ENCODE measurements around the gene PTPRD.

The PTPRD gene

DNA sequence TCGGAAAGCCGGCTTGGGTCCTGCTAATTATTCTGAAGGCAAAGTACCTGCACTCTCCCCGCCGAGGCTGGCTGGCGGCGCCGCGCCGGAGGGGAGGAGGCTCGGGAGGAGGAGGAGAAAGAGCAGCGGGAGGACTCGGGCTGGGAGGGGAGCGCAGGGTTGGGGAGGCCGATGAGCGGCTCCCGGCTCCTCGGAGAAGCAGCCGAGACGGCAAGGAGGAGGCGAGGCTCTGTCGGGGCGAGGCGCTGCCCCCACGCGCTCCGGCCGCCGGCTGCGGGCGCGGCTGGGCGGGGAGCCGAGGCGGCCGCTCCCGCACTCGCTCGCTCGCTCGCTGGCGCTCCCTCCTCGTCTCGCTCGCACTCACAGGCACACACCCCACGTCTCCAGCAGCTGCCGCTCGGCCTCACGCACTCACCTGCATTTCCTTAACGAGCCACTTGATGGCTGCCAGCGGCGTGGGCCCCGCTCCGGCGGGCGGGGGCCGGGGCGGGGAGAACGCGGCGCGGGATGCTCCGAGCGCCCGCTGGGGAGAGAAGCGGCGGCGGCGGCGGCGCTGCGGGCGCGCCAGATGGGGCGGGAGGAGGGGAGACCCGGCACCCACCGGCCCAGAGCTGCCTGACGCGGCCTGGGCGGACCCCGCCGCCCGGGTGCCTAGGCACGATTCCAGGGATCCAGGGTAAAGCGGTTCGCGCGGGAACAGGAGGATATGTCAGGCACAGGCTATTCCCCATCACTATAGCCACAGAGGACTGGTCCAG, at the start of gene PTPRD:
Gene PTPRD (minus strand): TSS at position 362 of the 758 bp plus-strand sequence.
- in situ Hi-C loops (cut with MboI; ENCODE audit: low sequenced_read_pairs) = no loop called here

DNA sequence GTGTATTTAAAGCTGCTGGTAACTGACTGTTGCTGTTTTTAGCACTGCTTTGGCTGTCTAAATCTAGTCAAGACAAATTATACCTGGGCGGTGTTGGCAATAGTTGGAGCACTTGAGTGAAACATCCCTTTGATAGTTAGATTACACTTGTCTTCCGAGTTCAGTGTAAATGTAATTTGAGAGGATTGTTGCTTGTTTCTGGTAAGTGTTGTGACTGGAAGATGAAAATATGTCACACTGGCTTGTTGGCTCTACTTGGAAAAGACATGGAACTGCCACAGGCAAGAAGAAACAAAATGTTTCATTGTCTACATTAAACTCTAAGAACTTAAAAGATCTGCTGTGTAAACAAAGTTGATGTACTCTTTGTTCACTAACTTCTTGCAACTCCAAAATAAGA, 49.2 kb upstream of the PTPRD start:
- in situ Hi-C loops (cut with MboI; ENCODE audit: low sequenced_read_pairs) = no loop called here

DNA sequence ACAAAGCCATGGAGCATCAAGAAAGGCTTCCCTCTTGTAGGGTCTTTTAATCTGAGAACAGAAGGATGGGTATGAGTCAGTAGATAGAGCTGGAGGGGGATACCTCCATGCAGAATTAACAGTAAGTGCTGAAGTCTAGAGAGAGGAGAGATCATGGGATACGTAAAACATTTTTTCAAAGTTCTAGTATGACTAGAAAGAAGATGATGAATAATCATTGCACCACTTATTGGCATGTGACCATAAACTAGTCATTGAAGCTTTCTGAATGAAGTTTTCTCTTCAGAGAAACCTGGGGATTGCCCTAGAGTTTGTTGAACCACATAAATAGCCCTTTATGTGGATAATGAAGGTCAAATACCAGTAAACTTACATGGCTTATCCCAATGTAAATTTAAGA, 48.6 kb upstream of the PTPRD start:
- in situ Hi-C loops (cut with MboI; ENCODE audit: low sequenced_read_pairs) = no loop called here

DNA sequence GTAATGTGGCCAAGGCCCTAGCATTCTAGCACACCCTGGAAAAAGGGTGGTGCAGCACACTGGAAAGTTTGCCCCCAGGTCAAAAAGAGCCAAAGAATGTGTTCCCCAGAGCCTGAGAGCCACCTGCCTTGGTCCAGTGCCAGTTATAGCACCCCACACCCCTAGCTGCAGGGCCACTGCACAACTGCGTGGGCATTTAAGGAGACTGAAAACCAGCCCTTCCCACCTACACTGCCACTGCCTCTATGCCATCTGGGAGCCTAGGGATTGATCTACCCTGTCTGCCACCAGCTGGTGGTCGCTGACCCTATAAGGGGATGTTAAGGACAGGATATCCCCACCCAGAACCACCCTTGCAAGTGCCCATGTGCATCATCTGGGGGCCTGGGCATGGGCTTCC, 38.2 kb upstream of the PTPRD start:
- in situ Hi-C loops (cut with MboI; ENCODE audit: low sequenced_read_pairs) = no loop called here

DNA sequence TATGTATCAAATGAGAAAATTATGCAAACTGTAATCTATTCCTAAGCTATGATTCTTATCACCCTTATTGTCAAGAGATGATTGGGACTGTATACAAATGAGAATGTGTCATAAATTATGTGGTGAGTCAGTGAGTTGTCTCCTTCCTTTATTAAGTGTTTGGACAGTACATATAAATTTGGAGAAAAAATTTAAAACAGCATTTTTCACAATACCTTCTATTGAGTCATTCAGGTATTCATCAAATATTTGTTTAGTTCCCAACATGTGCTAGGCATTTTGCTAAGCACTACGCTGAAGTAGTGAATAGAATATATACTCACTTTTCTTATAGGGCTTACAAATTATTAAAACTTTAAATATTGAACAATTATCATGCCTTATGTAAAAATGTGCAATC, 36.3 kb upstream of the PTPRD start:
- in situ Hi-C loops (cut with MboI; ENCODE audit: low sequenced_read_pairs) = no loop called here

DNA sequence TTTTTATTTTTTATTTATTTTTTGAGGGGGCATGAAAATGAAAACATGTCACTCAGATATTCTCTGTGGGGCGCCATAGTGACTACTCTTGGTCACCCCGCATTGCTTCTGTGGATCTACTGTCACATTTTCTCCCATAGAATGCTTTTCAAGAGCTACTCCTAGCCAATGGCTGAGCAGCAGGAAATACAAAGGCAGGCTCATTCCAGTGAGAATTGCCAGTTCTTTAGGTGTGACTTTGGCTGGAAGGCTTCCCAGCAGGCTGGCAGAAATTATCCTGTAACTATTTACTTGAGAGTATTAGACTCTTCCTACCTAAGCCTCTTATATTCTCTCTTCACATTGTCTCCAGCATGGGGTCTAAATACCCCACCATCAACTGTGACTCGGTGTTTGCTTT, 21.0 kb upstream of the PTPRD start:
- in situ Hi-C loops (cut with MboI; ENCODE audit: low sequenced_read_pairs) = no loop called here

DNA sequence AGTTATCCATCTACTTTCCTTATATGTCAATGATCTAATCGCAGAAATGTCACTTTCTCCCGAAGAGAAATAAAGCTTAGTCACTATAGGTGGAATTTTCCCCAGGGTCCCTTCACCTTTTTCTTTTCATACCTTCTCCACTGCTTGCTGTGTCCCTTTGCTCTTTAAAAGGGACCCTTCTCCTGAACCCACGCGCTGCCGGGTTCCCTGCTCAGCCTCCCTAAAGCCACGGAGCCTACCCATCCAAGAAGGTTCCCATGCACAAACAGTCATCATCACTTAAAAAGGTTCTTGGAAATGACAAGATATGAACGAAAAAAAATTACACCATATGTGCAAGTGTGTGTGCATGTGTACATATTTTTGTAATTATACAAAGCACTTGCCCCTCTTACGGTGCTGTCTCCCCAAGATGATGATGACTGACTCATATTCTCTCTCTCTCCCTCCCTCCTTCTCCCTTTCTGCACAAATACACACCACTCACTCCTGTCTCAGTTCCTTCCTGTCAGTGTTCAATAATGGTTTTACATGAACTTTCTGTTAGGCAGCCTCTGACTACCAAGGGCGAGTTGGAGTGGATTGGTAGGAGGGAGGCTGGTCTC, 1.5 kb upstream of the PTPRD start:
- in situ Hi-C loops (cut with MboI; ENCODE audit: low sequenced_read_pairs) = no loop called here

DNA sequence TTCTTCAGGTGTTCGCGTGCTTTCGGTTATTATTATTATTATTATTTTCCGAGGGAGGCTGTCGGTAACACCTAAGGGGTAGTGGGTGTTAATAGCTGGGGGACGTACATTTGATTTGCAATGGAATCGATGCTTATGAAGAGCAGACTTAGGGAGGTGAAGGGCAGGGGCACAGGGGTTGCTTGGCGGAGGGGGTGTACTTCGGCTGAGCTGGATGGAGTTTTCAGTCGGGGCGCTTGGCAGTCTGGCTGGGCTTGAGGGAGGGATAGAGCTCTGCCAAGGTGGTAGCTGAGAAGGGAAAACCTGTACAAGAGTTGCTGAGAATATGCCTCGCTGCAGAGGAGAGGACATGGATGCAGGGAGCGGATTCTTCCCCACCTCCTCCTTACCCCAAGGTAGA, 617 bp upstream of the PTPRD start:
- in situ Hi-C loops (cut with MboI; ENCODE audit: low sequenced_read_pairs) = no loop called here

DNA sequence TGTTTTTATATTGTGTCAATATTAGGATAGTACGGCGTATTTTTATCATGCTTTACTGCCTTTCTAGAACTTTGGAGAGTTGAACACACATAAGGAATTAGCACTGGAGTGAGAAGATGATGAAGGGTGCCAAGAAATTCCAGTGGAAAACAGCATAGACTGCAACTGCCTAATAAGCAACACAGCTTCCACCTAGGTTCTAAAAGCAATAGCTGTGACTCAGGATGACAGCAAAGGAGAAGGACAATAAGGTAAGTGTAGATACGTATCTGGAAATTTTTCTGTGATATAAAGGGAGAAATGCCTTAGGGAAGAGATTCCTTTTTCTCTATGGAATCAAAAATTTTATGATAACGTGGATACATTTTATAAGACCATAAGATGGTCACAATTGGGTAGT, 7.4 kb downstream of the PTPRD start:
- in situ Hi-C loops (cut with MboI; ENCODE audit: low sequenced_read_pairs) = no loop called here

DNA sequence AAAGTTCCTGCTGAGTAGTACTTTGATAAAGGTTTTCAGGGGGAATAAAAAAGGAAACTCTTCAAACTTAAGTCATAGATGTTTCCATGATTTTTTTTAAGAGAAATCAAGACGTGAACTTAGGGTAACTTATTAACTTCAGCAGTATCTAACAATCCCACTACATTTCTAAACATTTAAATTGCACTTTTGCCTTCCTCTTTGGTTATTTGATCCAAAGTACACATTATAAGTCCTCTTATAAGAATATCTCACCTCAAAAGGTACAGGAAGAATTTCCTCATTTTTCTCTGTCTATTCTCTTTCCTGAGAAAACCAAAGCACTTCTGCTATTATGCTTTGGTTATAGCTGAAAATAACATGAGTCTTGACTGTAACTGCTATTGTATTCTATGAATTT, 7.9 kb downstream of the PTPRD start:
- in situ Hi-C loops (cut with MboI; ENCODE audit: low sequenced_read_pairs) = no loop called here

DNA sequence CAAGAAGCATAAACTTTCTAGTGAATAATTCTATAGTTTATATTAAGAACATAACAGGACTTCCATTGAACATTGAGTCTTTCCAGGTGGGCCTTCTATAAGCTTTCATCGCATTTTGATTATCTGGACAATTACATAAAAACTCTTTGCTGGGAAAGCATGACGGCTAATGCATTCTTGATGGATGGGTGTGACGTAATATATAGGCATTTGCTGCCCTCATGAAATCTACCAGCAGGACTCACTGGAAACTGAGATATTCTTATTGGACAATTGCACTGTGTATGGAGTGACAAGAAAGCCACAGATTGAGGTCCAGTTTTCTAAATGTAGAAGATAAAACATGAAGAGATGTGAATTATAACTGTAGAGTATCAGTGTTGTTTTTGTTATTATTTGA, 15.0 kb downstream of the PTPRD start:
- in situ Hi-C loops (cut with MboI; ENCODE audit: low sequenced_read_pairs) = no loop called here

DNA sequence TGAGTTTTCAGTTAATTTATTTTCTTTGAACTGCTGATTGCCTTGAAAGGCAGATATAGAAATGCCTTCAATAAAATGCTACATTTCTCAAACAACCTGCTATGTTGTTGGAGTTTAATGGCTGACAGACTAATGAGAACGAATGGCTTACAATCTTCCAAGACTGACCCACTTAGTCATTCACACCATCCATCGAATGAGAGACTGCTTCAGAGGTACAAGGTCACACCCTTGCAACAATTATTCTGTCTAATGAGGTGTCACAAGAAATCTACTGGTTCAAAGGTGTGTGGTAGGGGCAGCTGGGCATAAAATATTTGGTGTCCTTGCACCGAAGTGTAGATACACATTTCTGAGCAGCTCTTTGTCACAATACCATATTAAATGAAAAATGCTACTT, 18.3 kb downstream of the PTPRD start:
- in situ Hi-C loops (cut with MboI; ENCODE audit: low sequenced_read_pairs) = no loop called here

DNA sequence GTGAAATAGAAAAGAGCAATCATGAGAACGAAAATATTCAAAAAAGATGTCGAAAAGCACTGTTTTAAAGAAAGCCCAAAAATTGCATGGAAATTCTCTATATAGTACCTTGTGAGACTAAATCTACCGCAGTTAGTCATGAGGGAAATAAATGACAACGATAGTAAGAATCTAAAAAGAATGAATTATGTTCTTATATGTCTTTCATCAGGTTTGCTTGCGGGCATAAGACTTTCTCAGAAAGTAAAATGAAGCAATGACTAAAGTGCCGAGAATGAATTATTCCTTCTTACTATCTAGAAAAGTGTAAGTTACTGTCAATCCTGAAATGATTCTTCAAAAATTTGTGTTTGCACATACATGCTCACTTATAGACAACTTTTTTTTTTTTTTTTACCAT, 26.4 kb downstream of the PTPRD start:
- in situ Hi-C loops (cut with MboI; ENCODE audit: low sequenced_read_pairs) = no loop called here

DNA sequence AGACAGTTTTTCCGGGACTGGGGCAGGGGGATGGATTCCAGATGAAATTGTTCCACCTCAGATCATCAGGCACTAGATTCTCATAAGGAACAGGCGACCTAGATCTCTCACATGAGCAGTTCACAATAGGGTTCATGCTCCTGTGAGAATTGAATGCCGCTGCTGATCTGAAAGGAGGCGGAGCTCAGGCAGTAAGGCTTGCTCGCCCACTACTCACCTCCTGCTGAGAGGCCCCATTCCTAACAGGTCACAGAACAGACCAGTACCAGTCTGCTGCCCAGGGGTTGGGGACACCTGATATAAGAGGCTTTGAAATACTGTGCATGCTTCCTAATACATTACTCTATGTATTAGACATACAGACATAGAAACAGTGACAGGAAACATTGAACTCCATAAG, 41.1 kb downstream of the PTPRD start:
- in situ Hi-C loops (cut with MboI; ENCODE audit: low sequenced_read_pairs) = no loop called here

DNA sequence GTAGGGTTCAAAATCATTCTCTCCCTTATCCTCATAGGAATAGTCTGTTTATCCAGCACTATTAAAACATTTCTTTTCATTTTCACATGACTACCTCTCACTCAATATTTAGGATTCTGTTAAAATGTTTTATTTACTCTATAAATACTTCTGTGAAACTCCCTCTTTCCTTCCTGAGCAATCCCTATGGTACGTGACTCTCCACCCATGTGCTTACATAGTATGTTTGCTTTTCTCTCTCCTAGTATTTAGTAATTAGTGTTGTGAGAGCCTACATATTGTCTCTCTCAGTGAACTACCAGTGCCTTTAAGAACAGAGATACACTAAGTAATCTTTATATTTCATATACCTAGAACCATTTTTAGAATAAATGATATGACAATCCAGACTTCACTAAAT, 46.0 kb downstream of the PTPRD start:
- in situ Hi-C loops (cut with MboI; ENCODE audit: low sequenced_read_pairs) = no loop called here

DNA sequence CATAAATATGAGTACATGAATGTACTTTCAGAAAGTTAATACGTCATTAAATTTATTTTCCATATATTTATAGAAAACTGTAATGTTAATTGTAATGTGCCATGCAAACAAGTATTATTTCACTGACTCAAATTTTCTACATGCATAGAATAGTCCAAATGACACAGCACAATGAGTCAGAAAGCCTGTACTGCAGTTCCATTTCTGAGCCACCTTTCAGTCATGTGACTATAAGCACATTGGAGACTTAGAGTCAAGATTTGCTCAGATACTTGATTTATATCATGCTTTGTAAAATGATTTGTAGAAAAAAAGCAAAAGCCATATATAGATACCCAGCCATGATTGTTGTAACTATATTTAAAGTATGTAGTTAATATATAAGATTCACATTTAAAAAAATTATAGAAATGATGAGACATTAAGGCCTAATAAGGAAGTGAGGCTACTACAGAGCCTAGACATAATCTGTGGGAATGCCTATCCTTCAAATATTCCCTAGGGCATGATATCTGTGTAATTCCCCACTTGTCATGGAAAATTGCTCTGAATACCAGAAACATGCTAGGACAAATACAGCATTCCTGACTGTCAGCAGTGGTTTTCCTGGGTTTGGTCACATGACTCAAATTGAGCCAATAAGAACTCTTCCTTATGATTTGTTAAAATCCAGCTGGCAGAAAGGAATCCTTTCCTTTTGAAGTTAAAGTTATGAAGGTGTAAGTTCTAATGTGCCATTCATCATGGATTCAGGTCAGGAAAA, 50.0 kb downstream of the PTPRD start:
- in situ Hi-C loops (cut with MboI; ENCODE audit: low sequenced_read_pairs) = no loop called here

DNA sequence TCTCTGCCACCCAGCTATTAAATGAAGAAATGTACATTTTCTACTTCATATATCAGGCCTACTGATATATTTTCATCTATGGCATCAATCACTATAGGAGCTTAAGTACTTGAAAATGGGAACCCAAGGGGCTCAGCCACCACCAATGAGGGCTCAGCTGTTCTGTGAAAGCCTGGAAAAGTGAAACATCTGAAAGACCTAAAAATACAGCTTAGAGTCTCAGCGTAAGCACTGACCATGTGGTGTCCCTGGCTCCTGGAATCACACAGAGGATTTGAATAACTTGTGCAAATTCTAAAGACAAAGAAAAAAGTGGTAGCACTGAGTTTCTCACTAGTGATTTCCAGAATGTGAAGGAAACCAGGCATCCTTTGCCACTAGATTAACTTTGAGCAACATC, 64.5 kb downstream of the PTPRD start:
- in situ Hi-C loops (cut with MboI; ENCODE audit: low sequenced_read_pairs) = no loop called here

DNA sequence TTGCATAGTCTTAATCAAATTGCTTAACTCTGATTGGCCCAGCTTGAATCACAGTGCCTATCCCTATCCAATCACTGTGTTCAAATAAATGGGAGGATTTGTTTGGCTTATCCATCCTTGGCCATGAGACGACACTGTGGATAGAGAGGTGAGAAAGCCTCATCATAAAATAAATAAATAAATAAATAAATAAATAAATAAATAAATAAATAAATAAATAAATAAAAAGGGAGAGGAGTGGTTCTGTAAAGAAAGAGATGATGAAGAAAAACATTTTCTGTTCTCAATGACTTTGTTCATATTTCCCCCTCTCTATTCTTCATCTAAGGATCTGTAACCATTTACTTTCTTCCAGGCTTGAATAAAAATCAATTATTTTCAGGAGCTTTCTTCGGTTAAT, 74.7 kb downstream of the PTPRD start:
- in situ Hi-C loops (cut with MboI; ENCODE audit: low sequenced_read_pairs) = no loop called here

DNA sequence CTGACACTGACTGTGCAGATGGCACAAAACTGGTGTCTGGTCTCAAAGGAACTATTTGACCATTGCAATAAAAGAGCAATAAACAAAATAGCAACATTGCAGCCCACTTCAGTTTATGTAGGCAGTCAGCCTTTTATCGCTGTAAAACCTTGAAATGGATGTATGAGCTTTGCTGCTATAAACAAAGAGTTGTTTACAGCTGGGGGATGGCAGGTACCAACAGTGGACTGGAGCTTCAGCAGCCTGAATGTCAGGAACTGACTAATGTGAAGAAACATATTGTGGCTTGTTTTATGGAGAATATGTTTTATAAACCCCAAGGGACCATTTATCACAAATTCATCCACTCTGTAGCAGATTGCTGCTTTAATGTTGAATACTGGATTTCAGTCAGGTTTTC, 78.0 kb downstream of the PTPRD start:
- in situ Hi-C loops (cut with MboI; ENCODE audit: low sequenced_read_pairs) = no loop called here

DNA sequence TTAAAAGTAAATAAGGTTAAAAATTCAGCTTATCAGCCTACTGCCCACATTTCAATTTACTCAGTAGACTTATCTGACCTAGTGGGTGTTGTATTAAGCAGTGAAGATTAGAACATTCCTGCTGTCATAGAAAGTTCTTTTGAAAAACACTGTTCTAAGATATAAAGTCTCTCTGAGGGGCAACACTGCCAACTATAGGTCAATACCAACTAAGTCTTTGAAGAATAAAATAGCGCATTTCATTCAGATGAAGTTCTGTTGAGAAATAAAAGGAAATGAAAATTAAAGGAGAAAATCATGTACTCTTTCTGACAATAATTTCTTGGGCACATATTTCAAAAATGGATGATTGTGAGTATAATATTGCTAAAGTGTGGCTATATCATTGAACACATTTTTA, 86.8 kb downstream of the PTPRD start:
- in situ Hi-C loops (cut with MboI; ENCODE audit: low sequenced_read_pairs) = no loop called here

DNA sequence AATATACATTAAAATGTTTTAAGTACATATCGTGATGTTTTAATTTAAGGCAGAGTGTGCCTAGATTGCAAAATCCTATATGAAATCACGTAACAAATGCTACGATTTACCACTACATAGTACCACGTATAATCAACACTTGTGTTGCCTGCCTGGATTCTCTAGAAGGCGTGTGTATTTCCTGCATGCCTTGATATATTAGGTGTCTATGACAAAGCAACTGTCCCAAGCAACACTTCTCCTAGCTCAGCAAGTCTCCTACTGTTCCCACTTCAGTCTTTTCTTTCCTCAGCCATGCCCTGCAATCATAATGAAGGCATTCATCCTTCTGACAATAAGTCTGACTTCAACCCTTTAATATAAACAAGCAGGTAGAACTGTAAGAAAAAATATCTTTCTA, 89.6 kb downstream of the PTPRD start:
- in situ Hi-C loops (cut with MboI; ENCODE audit: low sequenced_read_pairs) = no loop called here

DNA sequence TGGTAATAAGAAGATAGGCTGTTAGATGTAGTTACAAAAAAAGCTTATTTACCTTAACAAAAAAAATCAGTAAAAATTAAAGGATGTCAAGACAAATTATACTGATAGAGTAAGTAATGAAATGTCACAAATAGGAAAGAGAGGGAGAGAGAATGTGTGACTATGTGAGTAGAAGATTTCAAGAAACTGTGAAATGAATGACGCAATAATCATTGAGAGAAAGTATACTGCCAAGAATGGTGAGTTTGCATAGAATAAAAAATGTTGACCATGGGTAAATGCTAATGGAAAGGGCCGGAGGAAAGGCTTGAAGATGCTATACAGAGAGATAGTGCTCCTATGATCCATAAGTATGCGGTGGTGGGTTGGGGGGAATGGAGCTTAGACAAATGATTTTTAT, 100.7 kb downstream of the PTPRD start:
- in situ Hi-C loops (cut with MboI; ENCODE audit: low sequenced_read_pairs) = no loop called here
